A549 (cell line): ENCODE measurements around the gene VLDLR. TPM values are rescaled to one million over a fixed set of nuclear protein-coding genes. Genes with fewer than 3 reads are reported as not detected.

Experiments used
- ATAC-seq, 2 experiments: fragments of 200-7000 bp in 1 of 2; fragments of >200 bp in 1 of 2; cut with Nextera tagmentation in 1 of 2; cut with Tn5 transposase in 1 of 2; 3 replicates each; pipeline versions ENCODE4 v1.8.0 to v1.9.1; 2018 to 2020; ENCODE audit warnings: mild to moderate bottlenecking in 1 of 2, moderate library complexity in 1 of 2
- CTCF ChIA-PET: fragments of 300-600 bp; sonication (Branson Sonifier 250); formaldehyde crosslinking; extraction: SDS; loops from one replicate; lab custom pipeline; 2021; ENCODE audit warnings: antibody characterized with exemption, inconsistent platforms; lab: Yijun Ruan, JAX
- POLR2A ChIA-PET: fragments of 350-600 bp; formaldehyde crosslinking; extraction: SDS; loops from one replicate; lab custom pipeline; 2021; ENCODE audit warnings: antibody characterized with exemption, inconsistent platforms; lab: Yijun Ruan, JAX
- DNase-seq, 2 experiments: peaks; one replicate each; pipeline versions ENCODE4 v3.0.0 to v3.0.0-alpha.2; 2011 to 2016; ENCODE audit warnings: low read depth in 1 of 2, low spot score in 1 of 2
- FAIRE-seq: peaks from 2 replicates; lab custom pipeline; 2011; peaks lifted over from hg19 to GRCh38; lab: Jason Lieb, UNC
- H3K27ac ChIP-seq, 2 experiments: fragments of >200 bp; sonication (Bioruptor Twin); formaldehyde crosslinking; 3 replicates each; pipeline ENCODE4 v1.5.1; 2016 to 2017
- H3K4me1 ChIP-seq: fragments of >200 bp; sonication (Bioruptor Twin); formaldehyde crosslinking; 3 replicates; pipeline ENCODE4 v1.6.1; 2016
- H3K4me2 ChIP-seq: fragments of >200 bp; sonication (Bioruptor Twin); formaldehyde crosslinking; 3 replicates; pipeline ENCODE4 v1.6.1; 2016
- H3K4me3 ChIP-seq: fragments of >200 bp; sonication (Bioruptor Twin); formaldehyde crosslinking; 3 replicates; pipeline ENCODE4 v1.5.1; 2016
- H3K9me3 ChIP-seq: fragments of >200 bp; sonication (Bioruptor Twin); formaldehyde crosslinking; 3 replicates; pipeline ENCODE4 v1.6.1; 2016
- ATOH8 ChIP-seq: fragments of 250-450 bp; sonication (Bioruptor Pico); IDR thresholded peaks from 2 replicates; pipeline ENCODE4 v1.5.0; 2020; ENCODE audit warnings: low read depth, mild to moderate bottlenecking, moderate library complexity
- CEBPB ChIP-seq, 2 experiments: fragments of >200 bp in 1 of 2; sonication (Bioruptor Twin) in 1 of 2; formaldehyde crosslinking in 1 of 2; IDR thresholded peaks; 2 replicates each; pipeline ENCODE4 v1.6.1; 2012 to 2016
- CTCF ChIP-seq: fragments of >200 bp; sonication (Bioruptor Twin); formaldehyde crosslinking; IDR thresholded peaks from 3 replicates; pipeline ENCODE4 v1.5.1; 2016
- EP300 ChIP-seq, 2 experiments: fragments of >200 bp; sonication (Bioruptor Twin); formaldehyde crosslinking; IDR thresholded peaks; 2 replicates in 1 of 2; 3 replicates in 1 of 2; pipeline ENCODE4 v1.6.1; 2016 to 2017
- FOSL2 ChIP-seq, 2 experiments: fragments of 450-650 bp in 1 of 2; fragments of >200 bp in 1 of 2; sonication (Bioruptor Twin) in 1 of 2; formaldehyde crosslinking; IDR thresholded peaks; 2 replicates each; pipeline versions ENCODE4 v1.5.0 to v1.6.1; 2016 to 2020; ENCODE audit warnings: mild to moderate bottlenecking in 1 of 2, moderate library complexity in 1 of 2
- HDAC2 ChIP-seq: fragments of 200-600 bp; sonication (generic); IDR thresholded peaks from 2 replicates; pipeline ENCODE4 v1.6.1; 2016
- MAFK ChIP-seq: fragments of 450-650 bp; IDR thresholded peaks from 2 replicates; pipeline ENCODE4 v1.6.1; 2014; ENCODE audit not compliant: partially characterized antibody
- MAZ ChIP-seq: fragments of 150-350 bp; IDR thresholded peaks from 2 replicates; pipeline ENCODE4 v1.6.1; 2014; ENCODE audit warnings: antibody characterized with exemption, low read depth, low read length, borderline replicate concordance
- MYC ChIP-seq: IDR thresholded peaks from 2 replicates; pipeline ENCODE4 v1.6.1; 2012; ENCODE audit warnings: mild to moderate bottlenecking, inconsistent platforms, low read length, improper control_type of control experiment, borderline replicate concordance
- POLR2A ChIP-seq: IDR thresholded peaks from 2 replicates; pipeline ENCODE4 v1.6.1; 2012; ENCODE audit warnings: mild to moderate bottlenecking, low read length
- RARB ChIP-seq: fragments of 250-450 bp; sonication (Bioruptor Pico); IDR thresholded peaks from 2 replicates; pipeline ENCODE4 v1.8.0; 2021; ENCODE audit warnings: mild to moderate bottlenecking, moderate library complexity
- RFX5 ChIP-seq: fragments of 450-650 bp; IDR thresholded peaks from 2 replicates; pipeline ENCODE4 v1.7.1; 2014; ENCODE audit warnings: antibody characterized with exemption, mild to moderate bottlenecking, moderate library complexity
- RNF2 ChIP-seq: fragments of 200-600 bp; sonication (generic); IDR thresholded peaks from 2 replicates; pipeline ENCODE4 v1.6.1; 2016; ENCODE audit warnings: low read depth, mild to moderate bottlenecking, antibody characterized with exemption, moderate library complexity, borderline replicate concordance
- SMC3 ChIP-seq: fragments of >200 bp; sonication (Bioruptor Twin); formaldehyde crosslinking; IDR thresholded peaks from 3 replicates; pipeline ENCODE4 v1.6.1; 2018; ENCODE audit warnings: inconsistent platforms
- ZFP36 ChIP-seq: fragments of 450-650 bp; IDR thresholded peaks from 2 replicates; pipeline ENCODE4 v1.6.1; 2014; ENCODE audit warnings: borderline replicate concordance; ENCODE audit not compliant: partially characterized antibody
- ZNF302 ChIP-seq: fragments of 250-450 bp; sonication (Bioruptor Pico); IDR thresholded peaks from 2 replicates; pipeline ENCODE4 v1.9.0; 2021; ENCODE audit warnings: inconsistent platforms, mild to moderate bottlenecking, moderate library complexity
- WGBS: methylation state at CpG from one replicate; pipeline ENCODE4 v1.1.6; 2017; ENCODE audit errors: missing lambda C conversion rate; 5-methylcytosine and 5-hydroxymethylcytosine counted together
- polyA plus RNA-seq, 4 experiments: library from polyadenylated mRNA; depleted of rRNA in 3 of 4; stranded (reverse); fragments of >200 nt; fragmentation: RNase III in 1 of 4; extraction: RNeasy Plus Mini Kit Qiagen cat#74134 plus additional on column Dnase treatment in 1 of 4; gene quantifications; 2 replicates in 3 of 4; 3 replicates in 1 of 4; pipeline ENCODE4 v1.2.3, GENCODE V29; 2011 to 2017
- TF ChIP-seq, protein P1 (sequence below): IDR thresholded peaks from 2 replicates; pipeline ENCODE4 v1.6.1; 2012
- TF ChIP-seq, protein P2 (sequence below): IDR thresholded peaks from 2 replicates; pipeline ENCODE4 v1.6.1; 2012; ENCODE audit warnings: low read depth, borderline replicate concordance
- TF ChIP-seq, protein P3 (sequence below): fragments of 200-600 bp; sonication (generic); IDR thresholded peaks from 2 replicates; pipeline ENCODE4 v1.6.1; 2016; ENCODE audit warnings: antibody characterized with exemption, mild to moderate bottlenecking, moderate library complexity

The VLDLR gene
- polyA plus RNA-seq, 2 of the 4 experiments (the other 2 are of a cell fraction) = 27.9 to 49.0 TPM

GRCh38 chr9:2628919-2629318 is 7.3 kb downstream of the VLDLR start (continued):
- TF ChIP-seq CTCF (no peak), RFX5 (no peak)
- TF ChIP-seq, all 56 proteins: peak for 0

- Histone ChIP-seq H3K27ac (no peak overlapping the region), H3K4me3 (no peak overlapping the region), H3K4me2 (no peak overlapping the region), H3K9me3 (no peaks in the 10 kb centered on the region), H3K4me1 (0 out of 3 replicates have a peak, but pooled peaks cover 3% of the 10 kb centered on the region)
- DNase-seq (no peak), ATAC-seq (no peak), FAIRE-seq (no peak)
- ChIA-PET CTCF (no interaction called here), POLR2A (no interaction called here)
- WGBS = 92% methylated on average over 2 of the region's 2 CpGs
- TF ChIP-seq MAZ (no peak), MAFK (peak; percentile 92)
Observed at GRCh38 chr9:2630158-2630557, 8.6 kb downstream of the VLDLR start.

DNA sequence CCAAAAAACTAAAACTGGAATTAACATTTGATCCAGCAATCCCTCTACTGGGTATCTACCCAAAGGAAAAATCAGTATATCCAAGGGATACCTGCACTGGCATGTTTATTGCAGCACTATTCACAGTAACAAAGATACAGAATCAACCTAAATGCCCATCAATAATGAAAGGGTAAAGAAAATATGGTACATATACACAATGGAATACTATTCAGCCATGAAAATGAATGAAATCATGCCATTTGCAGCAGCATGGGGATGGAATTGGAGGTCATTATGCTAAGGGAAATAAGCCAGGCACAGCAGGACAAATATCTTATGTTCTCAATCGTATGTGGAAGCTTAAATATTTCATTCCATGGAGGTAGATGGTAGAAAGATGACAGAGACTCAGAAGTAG is 9.7 kb downstream of the VLDLR start:
- TF ChIP-seq ATOH8 (no peak), FOSL2 (IDR thresholded peaks at IDR 0.05) (no peak), FOSL2 (CRISPR knock-in tag; IDR thresholded peaks at IDR 0.05) (no peak), EP300 (IDR thresholded peaks at IDR 0.05) (no peak), ZFP36 (no peak)
- Histone ChIP-seq H3K27ac (no peak overlapping the region), H3K9me3 (no peaks in the 10 kb centered on the region), H3K4me2 (no peak overlapping the region), H3K4me1 (no peaks in the 10 kb centered on the region), H3K4me3 (no peak overlapping the region)
- 70% methylated on average over 1 of the region's 1 CpG for WGBS
- FAIRE-seq (no peak), ATAC-seq (no peak), DNase-seq (no peak)
- POLR2A ChIA-PET = no interaction called here
- CTCF ChIA-PET = no interaction called here

DNA sequence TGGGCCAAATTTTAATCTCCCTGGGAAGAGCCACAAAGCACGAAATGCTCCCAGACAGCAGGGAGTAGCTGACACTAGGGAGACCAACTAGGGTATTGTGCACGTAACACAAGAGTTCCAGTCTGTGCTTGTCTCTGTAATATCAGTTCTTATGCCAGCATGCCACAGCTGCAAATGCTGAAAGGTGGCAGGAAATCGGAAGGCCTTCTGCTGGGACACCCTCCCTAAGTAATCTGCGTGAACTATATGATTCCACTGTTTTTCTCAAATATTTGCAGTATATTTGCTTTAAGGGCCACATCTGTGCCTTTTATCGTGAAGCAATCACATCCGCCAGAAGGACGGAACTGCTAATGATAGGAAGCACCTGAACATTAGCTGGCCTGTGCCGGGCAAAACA is 12.6 kb downstream of the VLDLR start:
- TF ChIP-seq MYC (no peak), POLR2A (no peak), RFX5 (no peak), RNF2 (no peak), ZNF302 (CRISPR knock-in tag) (no peak), SMC3 (no peak), RARB (no peak), HDAC2 (no peak), CEBPB (IDR thresholded peaks at IDR 0.05) (no peak), ATOH8 (no peak), EP300 (IDR thresholded peaks at IDR 0.05) (no peak)
- TF ChIP-seq, protein P1, sequence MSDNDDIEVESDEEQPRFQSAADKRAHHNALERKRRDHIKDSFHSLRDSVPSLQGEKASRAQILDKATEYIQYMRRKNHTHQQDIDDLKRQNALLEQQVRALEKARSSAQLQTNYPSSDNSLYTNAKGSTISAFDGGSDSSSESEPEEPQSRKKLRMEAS = no peak
- TF ChIP-seq, protein P2, sequence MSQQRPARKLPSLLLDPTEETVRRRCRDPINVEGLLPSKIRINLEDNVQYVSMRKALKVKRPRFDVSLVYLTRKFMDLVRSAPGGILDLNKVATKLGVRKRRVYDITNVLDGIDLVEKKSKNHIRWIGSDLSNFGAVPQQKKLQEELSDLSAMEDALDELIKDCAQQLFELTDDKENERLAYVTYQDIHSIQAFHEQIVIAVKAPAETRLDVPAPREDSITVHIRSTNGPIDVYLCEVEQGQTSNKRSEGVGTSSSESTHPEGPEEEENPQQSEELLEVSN = no peak
- TF ChIP-seq, protein P3, sequence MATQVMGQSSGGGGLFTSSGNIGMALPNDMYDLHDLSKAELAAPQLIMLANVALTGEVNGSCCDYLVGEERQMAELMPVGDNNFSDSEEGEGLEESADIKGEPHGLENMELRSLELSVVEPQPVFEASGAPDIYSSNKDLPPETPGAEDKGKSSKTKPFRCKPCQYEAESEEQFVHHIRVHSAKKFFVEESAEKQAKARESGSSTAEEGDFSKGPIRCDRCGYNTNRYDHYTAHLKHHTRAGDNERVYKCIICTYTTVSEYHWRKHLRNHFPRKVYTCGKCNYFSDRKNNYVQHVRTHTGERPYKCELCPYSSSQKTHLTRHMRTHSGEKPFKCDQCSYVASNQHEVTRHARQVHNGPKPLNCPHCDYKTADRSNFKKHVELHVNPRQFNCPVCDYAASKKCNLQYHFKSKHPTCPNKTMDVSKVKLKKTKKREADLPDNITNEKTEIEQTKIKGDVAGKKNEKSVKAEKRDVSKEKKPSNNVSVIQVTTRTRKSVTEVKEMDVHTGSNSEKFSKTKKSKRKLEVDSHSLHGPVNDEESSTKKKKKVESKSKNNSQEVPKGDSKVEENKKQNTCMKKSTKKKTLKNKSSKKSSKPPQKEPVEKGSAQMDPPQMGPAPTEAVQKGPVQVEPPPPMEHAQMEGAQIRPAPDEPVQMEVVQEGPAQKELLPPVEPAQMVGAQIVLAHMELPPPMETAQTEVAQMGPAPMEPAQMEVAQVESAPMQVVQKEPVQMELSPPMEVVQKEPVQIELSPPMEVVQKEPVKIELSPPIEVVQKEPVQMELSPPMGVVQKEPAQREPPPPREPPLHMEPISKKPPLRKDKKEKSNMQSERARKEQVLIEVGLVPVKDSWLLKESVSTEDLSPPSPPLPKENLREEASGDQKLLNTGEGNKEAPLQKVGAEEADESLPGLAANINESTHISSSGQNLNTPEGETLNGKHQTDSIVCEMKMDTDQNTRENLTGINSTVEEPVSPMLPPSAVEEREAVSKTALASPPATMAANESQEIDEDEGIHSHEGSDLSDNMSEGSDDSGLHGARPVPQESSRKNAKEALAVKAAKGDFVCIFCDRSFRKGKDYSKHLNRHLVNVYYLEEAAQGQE = no peak
- DNase-seq = no peak
- no peaks in the 10 kb centered on the region for H3K4me1 ChIP-seq
- ChIA-PET POLR2A (no interaction called here), CTCF (interaction anchor here (0.6 to 1.1 kb wide), 2 partner anchors 20 to 37 kb away, joined by 3 read pairs; no protein-coding TSS in a partner anchor)
- no peak overlapping the region for H3K4me3 ChIP-seq
- no peaks in the 10 kb centered on the region for H3K9me3 ChIP-seq
- ATAC-seq = no peak
- WGBS = 87% methylated on average over 8 of the region's 8 CpGs
- H3K27ac ChIP-seq = no peak overlapping the region
- H3K4me2 ChIP-seq = no peak overlapping the region
- no peak for FAIRE-seq
